PC-3 (cell line): Measurements from ENCODE around the gene TENM4. TPM values are rescaled to one million over a fixed set of nuclear protein-coding genes. Genes with fewer than 3 reads are reported as not detected.

ENCODE experiments used
- ATAC-seq: fragments of 200-7000 bp; cut with Tn5 transposase; 2 replicates; pipeline ENCODE4 v1.9.1; 2020; ENCODE audit warnings: mild to moderate bottlenecking, moderate library complexity
- BruUV-seq: library from RNA; stranded (reverse); fragments of 400-500 nt; replicated peaks from 2 replicates; lab custom pipeline; 2021; lab: Mats Ljungman, UMichigan
- CTCF ChIA-PET: fragments of 300-600 bp; sonication (Branson Sonifier 250); formaldehyde crosslinking; loops from one replicate; lab custom pipeline; 2022; ENCODE audit warnings: antibody characterized with exemption; lab: Charles Lee
- POLR2A ChIA-PET: fragments of 300-600 bp; sonication (Branson Sonifier 250); formaldehyde crosslinking; loops from one replicate; lab custom pipeline; 2022; ENCODE audit warnings: antibody characterized with exemption; ENCODE audit not compliant: unreplicated experiment; lab: Charles Lee
- DNase-seq: peaks from one replicate; pipeline ENCODE4 v3.0.0-alpha.2; 2015
- H2AFZ ChIP-seq: fragments of 300-600 bp; sonication (generic); 2 replicates; pipeline ENCODE4 v1.6.0; 2016; ENCODE audit warnings: antibody characterized with exemption, low read length
- H3F3A ChIP-seq: fragments of 300-600 bp; sonication (generic); one replicate; pipeline ENCODE4 v1.6.0; 2017; ENCODE audit warnings: antibody characterized with exemption, low read length, control low read depth, mild to moderate bottlenecking; ENCODE audit not compliant: unreplicated experiment
- H3K27ac ChIP-seq: fragments of 300-600 bp; sonication (generic); 2 replicates; pipeline ENCODE4 v1.5.1; 2016; ENCODE audit warnings: mild to moderate bottlenecking, low read length
- H3K27me3 ChIP-seq: fragments of 300-600 bp; sonication (generic); 2 replicates; pipeline ENCODE4 v1.6.1; 2016; ENCODE audit warnings: low read length, mixed read lengths
- H3K36me3 ChIP-seq: fragments of 300-600 bp; sonication (generic); 2 replicates; pipeline ENCODE4 v1.6.1; 2016; ENCODE audit warnings: low read depth, mixed run types, low read length, mixed read lengths
- H3K4me1 ChIP-seq: fragments of 300-600 bp; sonication (generic); 2 replicates; pipeline ENCODE4 v1.5.1; 2016; ENCODE audit warnings: low read length; ENCODE audit not compliant: insufficient read depth
- H3K4me2 ChIP-seq: fragments of 300-600 bp; sonication (generic); 2 replicates; pipeline ENCODE4 v1.6.0; 2016; ENCODE audit warnings: low read length
- H3K4me3 ChIP-seq: fragments of 300-600 bp; sonication (generic); 2 replicates; pipeline ENCODE4 v1.5.1; 2016; ENCODE audit warnings: mild to moderate bottlenecking, low read length, mixed read lengths
- H3K79me2 ChIP-seq: fragments of 300-600 bp; sonication (generic); 2 replicates; pipeline ENCODE4 v1.6.1; 2017; ENCODE audit warnings: low read length, mixed read lengths
- H3K9ac ChIP-seq: fragments of 300-600 bp; sonication (generic); 2 replicates; pipeline ENCODE4 v1.6.0; 2016; ENCODE audit warnings: mild to moderate bottlenecking, low read length
- H3K9me2 ChIP-seq: fragments of 300-600 bp; sonication (generic); replicated peaks from 2 replicates; pipeline ENCODE4 v1.6.1; 2016; ENCODE audit warnings: mixed run types, low read length, mixed read lengths
- H3K9me3 ChIP-seq: fragments of 300-600 bp; sonication (generic); 2 replicates; pipeline ENCODE4 v1.6.1; 2016; ENCODE audit warnings: low read length, mixed read lengths
- H4K20me1 ChIP-seq: fragments of 300-600 bp; sonication (generic); 2 replicates; pipeline ENCODE4 v1.6.1; 2016; ENCODE audit warnings: low read length, mixed read lengths
- EZH2 ChIP-seq: fragments of 300-600 bp; sonication (generic); IDR thresholded peaks from one replicate; pipeline ENCODE4 v1.6.1; 2017; ENCODE audit warnings: antibody characterized with exemption, mild to moderate bottlenecking, low read length; ENCODE audit not compliant: unreplicated experiment
- EZH2phosphoT487 ChIP-seq: fragments of 300-600 bp; sonication (generic); IDR thresholded peaks from 2 replicates; pipeline ENCODE4 v1.6.1; 2018; ENCODE audit warnings: mild to moderate bottlenecking, antibody characterized with exemption, low read length, borderline replicate concordance
- intact Hi-C: fragments of 100-400 bp; cut with micrococcal nuclease; formaldehyde crosslinking; loops from 2 replicates; pipeline ENCODE4 v1.9.0; 2023
- microRNA-seq: library from miRNA; unstranded; fragments of <30 nt; microRNA quantifications from one replicate; pipeline ENCODE4 v1.1.0, GENCODE V29; 2020; ENCODE audit not compliant: unreplicated experiment
- total RNA-seq: library from RNA; depleted of rRNA; stranded (reverse); fragments of >200 nt; gene quantifications from 2 replicates; pipeline ENCODE4 v1.2.3, GENCODE V29; 2014
- TF ChIP-seq, protein P1 (sequence below): fragments of 300-600 bp; sonication (generic); conservative IDR thresholded peaks from 2 replicates; pipeline ENCODE4 v1.5.1; 2017; ENCODE audit warnings: antibody characterized with exemption, low read depth, mild to moderate bottlenecking, low read length

The TENM4 gene
- total RNA-seq, 1 experiment from 2014 or later: 19.7 TPM

DNA sequence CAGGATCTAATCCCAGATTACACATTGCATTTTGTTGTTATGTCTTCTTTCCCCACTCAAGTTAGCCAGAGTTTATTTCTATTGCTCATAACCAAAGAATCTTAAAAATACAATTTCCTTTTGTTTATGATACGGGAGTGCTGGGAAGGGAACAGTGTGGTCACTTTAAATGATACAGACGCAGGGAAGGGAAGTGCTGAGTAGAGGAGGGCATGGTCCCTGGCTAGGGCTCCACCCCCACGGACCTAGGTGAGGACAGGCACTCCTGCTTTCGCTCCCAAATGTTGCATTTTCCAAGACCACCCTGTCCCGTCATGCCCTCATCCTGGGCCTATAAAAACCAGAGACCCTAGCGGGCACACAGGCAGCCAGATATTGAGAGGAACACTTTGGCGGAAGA, 835.5 kb downstream of the TENM4 start:
- BruUV-seq: no TSS peak

DNA sequence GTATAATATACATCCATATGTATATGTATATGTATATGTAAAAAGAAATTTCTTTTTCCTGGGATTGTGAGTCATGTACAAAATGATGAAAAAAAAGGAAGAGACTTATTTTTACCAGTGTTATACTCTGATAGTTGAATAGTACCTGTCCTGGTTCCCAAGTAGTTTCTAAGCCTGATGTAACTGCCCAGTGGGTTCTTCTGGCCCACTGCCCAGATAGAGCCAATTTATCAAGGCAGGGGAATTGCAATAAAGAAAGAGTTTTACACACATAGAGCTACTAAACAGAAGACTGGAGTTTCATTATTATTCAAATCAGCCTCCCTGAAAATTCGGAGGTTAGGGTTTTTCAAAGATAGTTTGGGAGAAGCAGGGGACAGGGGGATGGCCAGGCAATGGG, 837.0 kb downstream of the TENM4 start:
- CTCF ChIA-PET: no interaction called here
- no peak overlapping the region for H2AFZ ChIP-seq
- no peak for DNase-seq
- no peaks in the 10 kb centered on the region for H3K36me3 ChIP-seq
- no peak overlapping the region for H3K27ac ChIP-seq
- no peaks in the 10 kb centered on the region for H3K79me2 ChIP-seq
- no peak for ATAC-seq
- H4K20me1 ChIP-seq: no peaks in the 10 kb centered on the region
- no peak overlapping the region for H3K9ac ChIP-seq
- no peak overlapping the region for H3K4me2 ChIP-seq
- H3K9me3 ChIP-seq: no peaks in the 10 kb centered on the region
- POLR2A ChIA-PET: no interaction called here
- intact Hi-C loops: no loop called here
- H3K4me1 ChIP-seq: peaks cover 12% of the 10 kb centered on the region
- H3K4me3 ChIP-seq: no peak overlapping the region
- TF ChIP-seq EZH2phosphoT487 (no peak), EZH2 (no peak)
- TF ChIP-seq, protein P1, sequence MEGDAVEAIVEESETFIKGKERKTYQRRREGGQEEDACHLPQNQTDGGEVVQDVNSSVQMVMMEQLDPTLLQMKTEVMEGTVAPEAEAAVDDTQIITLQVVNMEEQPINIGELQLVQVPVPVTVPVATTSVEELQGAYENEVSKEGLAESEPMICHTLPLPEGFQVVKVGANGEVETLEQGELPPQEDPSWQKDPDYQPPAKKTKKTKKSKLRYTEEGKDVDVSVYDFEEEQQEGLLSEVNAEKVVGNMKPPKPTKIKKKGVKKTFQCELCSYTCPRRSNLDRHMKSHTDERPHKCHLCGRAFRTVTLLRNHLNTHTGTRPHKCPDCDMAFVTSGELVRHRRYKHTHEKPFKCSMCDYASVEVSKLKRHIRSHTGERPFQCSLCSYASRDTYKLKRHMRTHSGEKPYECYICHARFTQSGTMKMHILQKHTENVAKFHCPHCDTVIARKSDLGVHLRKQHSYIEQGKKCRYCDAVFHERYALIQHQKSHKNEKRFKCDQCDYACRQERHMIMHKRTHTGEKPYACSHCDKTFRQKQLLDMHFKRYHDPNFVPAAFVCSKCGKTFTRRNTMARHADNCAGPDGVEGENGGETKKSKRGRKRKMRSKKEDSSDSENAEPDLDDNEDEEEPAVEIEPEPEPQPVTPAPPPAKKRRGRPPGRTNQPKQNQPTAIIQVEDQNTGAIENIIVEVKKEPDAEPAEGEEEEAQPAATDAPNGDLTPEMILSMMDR: no peak
- peaks cover 33% of the 10 kb centered on the region for H3K27me3 ChIP-seq
- BruUV-seq: no TSS peak
- no peaks in the 10 kb centered on the region for H3F3A ChIP-seq
- no peaks in the 10 kb centered on the region for H3K9me2 ChIP-seq

More for the DNA sequence above, 835.5 kb downstream of the TENM4 start:
- H3K27me3 ChIP-seq: peaks cover 31% of the 10 kb centered on the region
- DNase-seq (peak; percentile 26), ATAC-seq (peak; percentile 51; the same call in 1 of the 2 replicates)
- H3K4me3 ChIP-seq: no peak overlapping the region
- CTCF ChIA-PET: no interaction called here
- no peaks in the 10 kb centered on the region for H3F3A ChIP-seq
- peaks cover 12% of the 10 kb centered on the region for H3K4me1 ChIP-seq
- H3K27ac ChIP-seq: no peak overlapping the region
- no peaks in the 10 kb centered on the region for H4K20me1 ChIP-seq
- POLR2A ChIA-PET: no interaction called here
- H3K9me2 ChIP-seq: no peaks in the 10 kb centered on the region
- H3K36me3 ChIP-seq: no peaks in the 10 kb centered on the region
- H3K4me2 ChIP-seq: no peak overlapping the region
- no peaks in the 10 kb centered on the region for H3K79me2 ChIP-seq
- TF ChIP-seq EZH2phosphoT487: no peak
- TF ChIP-seq, protein P1: no peak
- no peak for TF ChIP-seq EZH2
- H2AFZ ChIP-seq: no peak overlapping the region
- no peak overlapping the region for H3K9ac ChIP-seq
- intact Hi-C loops: no loop called here
- no peaks in the 10 kb centered on the region for H3K9me3 ChIP-seq

Small RNA genes lying within 50 kb of the gene (microRNA-seq; reads per million reads assigned to microRNA genes)
- gene MIR5579: not detected
- 2.5 reads per million, percentile 2 among the genes with 10 or more reads in this experiment for gene MIR708
